ENCODE data around the gene ENPP6. TPM values are rescaled to one million over a fixed set of nuclear protein-coding genes. Genes with fewer than 3 reads are reported as not detected.

The ENPP6 gene
- polyA plus RNA-seq, 1 donor from 2014 or later = not detected

- Histone ChIP-seq H3F3A (ENCODE audit: insufficient read depth, low read length, poor library complexity, severe bottlenecking) (no peaks in the 10 kb centered on the region), H3K36me3 (ENCODE audit: insufficient read depth, low read length) (no peaks in the 10 kb centered on the region), H3K9ac (ENCODE audit: low read length) (no peak overlapping the region), H3K4me2 (ENCODE audit: low read length) (no peak overlapping the region), H3K27ac (ENCODE audit: low read length) (no peak overlapping the region), H3K9me2 (ENCODE audit: insufficient read depth, low read length) (no peaks in the 10 kb centered on the region), H3K79me2 (replicated peaks; ENCODE audit: insufficient read depth, low read length) (no peaks in the 10 kb centered on the region), H2AFZ (ENCODE audit: low read depth, low read length) (no peak overlapping the region), H3K4me3 (ENCODE audit: low read length) (no peak overlapping the region), H4K20me1 (ENCODE audit: insufficient read depth) (no peaks in the 10 kb centered on the region), H3K27me3 (ENCODE audit: insufficient read depth, low read depth, low read length) (no peaks in the 10 kb centered on the region), H3K9me3 (ENCODE audit: low read length) (no peaks in the 10 kb centered on the region)
- TF ChIP-seq MXI1 (conservative IDR thresholded peaks at IDR 0.05; ENCODE audit: poor library complexity, severe bottlenecking) (no peak), CTCF (IDR thresholded peaks at IDR 0.05; ENCODE audit: poor library complexity, severe bottlenecking) (no peak), EP300 (conservative IDR thresholded peaks at IDR 0.05; ENCODE audit: poor library complexity, severe bottlenecking) (no peak), SMC3 (conservative IDR thresholded peaks at IDR 0.05; ENCODE audit: poor library complexity) (no peak), EZH2 (IDR thresholded peaks at IDR 0.05; ENCODE audit: borderline replicate concordance, insufficient read depth, low read length, poor library complexity, severe bottlenecking) (no peak), POLR2AphosphoS5 (IDR thresholded peaks at IDR 0.05) (no peak), REST (IDR thresholded peaks at IDR 0.05; ENCODE audit: borderline replicate concordance) (no peak), RAD21 (conservative IDR thresholded peaks at IDR 0.05) (no peak), TAF1 (IDR thresholded peaks at IDR 0.05; ENCODE audit: low read depth) (no peak)
Observed at GRCh38 chr4:184166736-184167135, 50.9 kb downstream of the ENPP6 start.

GRCh38 chr4:184165291-184165690 lies 52.4 kb downstream of the ENPP6 start:
- H3K27ac ChIP-seq (ENCODE audit: low read length) = no peak overlapping the region
- no peaks in the 10 kb centered on the region for H3K27me3 ChIP-seq (ENCODE audit: insufficient read depth, low read depth, low read length)
- no peak for TF ChIP-seq RAD21 (conservative IDR thresholded peaks at IDR 0.05)
- no peak for TF ChIP-seq EZH2 (IDR thresholded peaks at IDR 0.05; ENCODE audit: borderline replicate concordance, insufficient read depth, low read length, poor library complexity, severe bottlenecking)
- TF ChIP-seq CTCF (IDR thresholded peaks at IDR 0.05; ENCODE audit: poor library complexity, severe bottlenecking) = no peak
- TF ChIP-seq MXI1 (conservative IDR thresholded peaks at IDR 0.05; ENCODE audit: poor library complexity, severe bottlenecking) = no peak
- TF ChIP-seq POLR2AphosphoS5 (IDR thresholded peaks at IDR 0.05) = no peak
- no peak for TF ChIP-seq TAF1 (IDR thresholded peaks at IDR 0.05; ENCODE audit: low read depth)
- no peak for TF ChIP-seq REST (IDR thresholded peaks at IDR 0.05; ENCODE audit: borderline replicate concordance)
- H3K36me3 ChIP-seq (ENCODE audit: insufficient read depth, low read length) = no peaks in the 10 kb centered on the region
- H3K4me2 ChIP-seq (ENCODE audit: low read length) = no peak overlapping the region
- H3K9ac ChIP-seq (ENCODE audit: low read length) = no peak overlapping the region
- H3K79me2 ChIP-seq (replicated peaks; ENCODE audit: insufficient read depth, low read length) = no peaks in the 10 kb centered on the region
- H3F3A ChIP-seq (ENCODE audit: insufficient read depth, low read length, poor library complexity, severe bottlenecking) = no peaks in the 10 kb centered on the region
- H3K9me2 ChIP-seq (ENCODE audit: insufficient read depth, low read length) = no peaks in the 10 kb centered on the region
- no peak overlapping the region for H3K4me3 ChIP-seq (ENCODE audit: low read length)
- no peaks in the 10 kb centered on the region for H3K9me3 ChIP-seq (ENCODE audit: low read length)
- H4K20me1 ChIP-seq (ENCODE audit: insufficient read depth) = no peaks in the 10 kb centered on the region
- H2AFZ ChIP-seq (ENCODE audit: low read depth, low read length) = no peak overlapping the region

Data from neural cell (in vitro differentiated cells).